Measurements from ENCODE around the gene TSPEAR. TPM values are rescaled to one million over a fixed set of nuclear protein-coding genes. Genes with fewer than 3 reads are reported as not detected.

The TSPEAR gene
- total and polyA plus RNA-seq, 2 donors (not counting 1 experiment from before 2014, with no cell fraction given) = not detected

GRCh38 chr21:44478124-44478800 is 233.1 kb downstream of the TSPEAR start:
- DNase-seq = no peak
- Mint-ChIP-seq H3K4me3 (no peak overlapping the region), H3K27ac (no peak overlapping the region), H3K27me3 (no peaks in the 10 kb centered on the region), H3K4me1 (peaks cover 2% of the 10 kb centered on the region), H3K9me3 (ENCODE audit: insufficient read depth) (no peaks in the 10 kb centered on the region)
- intact Hi-C loops (cut with micrococcal nuclease) = no loop called here
- Histone ChIP-seq H3K9ac (ENCODE audit: low read length) (no peak overlapping the region), H3K4me2 (replicated peaks; ENCODE audit: low read depth, low read length, poor library complexity, severe bottlenecking) (no peak overlapping the region), H4K20me1 (ENCODE audit: control insufficient read depth, insufficient read depth, low read length, poor library complexity, severe bottlenecking) (no peaks in the 10 kb centered on the region), H3K79me2 (ENCODE audit: control insufficient read depth, insufficient read depth, low read length) (no peaks in the 10 kb centered on the region), H3K27ac (ENCODE audit: low read length in 2 of 2) (no peak overlapping the region), H2AFZ (ENCODE audit: insufficient read depth, low read depth, low read length, poor library complexity, severe bottlenecking) (no peak overlapping the region), H3K9me3 (ENCODE audit: control extremely low read depth in 1 of 3, control insufficient read depth in 2 of 3, insufficient read depth in 1 of 3, low read length in 2 of 3) (no peaks in the 10 kb centered on the region), H3K4me3 (ENCODE audit: control extremely low read depth in 1 of 5, extremely low read depth in 1 of 5, insufficient read depth in 1 of 5, low read depth in 2 of 5, low read length in 4 of 5) (no peak overlapping the region), H3K27me3 (replicated peaks in 1 of 4; ENCODE audit: control extremely low read depth in 1 of 4, control insufficient read depth in 3 of 4, insufficient read depth in 4 of 4, low read length in 3 of 4) (peaks cover 0 to under 1% (median 0%) of the 10 kb centered on the region in 4 experiments), H3K4me1 (ENCODE audit: control insufficient read depth in 2 of 2, insufficient read depth in 2 of 2, low read length in 2 of 2) (peaks cover 0 to 5% of the 10 kb centered on the region in 2 donors), H3K36me3 (replicated peaks in 1 of 2; ENCODE audit: control extremely low read depth in 1 of 2, control insufficient read depth in 1 of 2, extremely low read depth in 1 of 2, insufficient read depth in 2 of 2, low read length in 1 of 2) (no peaks in the 10 kb centered on the region)
- WGBS (ENCODE audit: insufficient coverage) = 82% methylated on average over 16 of the region's 16 CpGs
- POLR2A ChIA-PET = no interaction called here
- no peak for ATAC-seq (ENCODE audit: low read depth)
- TF ChIP-seq EZH2 (IDR thresholded peaks at IDR 0.05; ENCODE audit: borderline replicate concordance, insufficient read depth, low read depth, low read length, poor library complexity, severe bottlenecking) = no peak
- TF ChIP-seq CTCF (IDR thresholded peaks at IDR 0.05) = no peak
- CTCF ChIA-PET = no interaction called here

- H4K20me1 ChIP-seq (ENCODE audit: control insufficient read depth, insufficient read depth, low read length, poor library complexity, severe bottlenecking) = no peaks in the 10 kb centered on the region
- Mint-ChIP-seq H3K4me1 (peaks cover 2% of the 10 kb centered on the region), H3K9me3 (ENCODE audit: insufficient read depth) (no peaks in the 10 kb centered on the region), H3K27ac (no peak overlapping the region), H3K27me3 (no peaks in the 10 kb centered on the region), H3K4me3 (no peak overlapping the region)
- DNase-seq = no peak
- POLR2A ChIA-PET = no interaction called here
- H3K4me1 ChIP-seq (ENCODE audit: control insufficient read depth in 2 of 2, insufficient read depth in 2 of 2, low read length in 2 of 2) = peaks cover 0 to 5% of the 10 kb centered on the region in 2 donors
- no peaks in the 10 kb centered on the region for H3K27me3 ChIP-seq (replicated peaks in 1 of 4; ENCODE audit: control extremely low read depth in 1 of 4, control insufficient read depth in 3 of 4, insufficient read depth in 4 of 4, low read length in 3 of 4)
- no peaks in the 10 kb centered on the region for H3K79me2 ChIP-seq (ENCODE audit: control insufficient read depth, insufficient read depth, low read length)
- TF ChIP-seq EZH2 (IDR thresholded peaks at IDR 0.05; ENCODE audit: borderline replicate concordance, insufficient read depth, low read depth, low read length, poor library complexity, severe bottlenecking) (no peak), CTCF (IDR thresholded peaks at IDR 0.05) (no peak)
- H2AFZ ChIP-seq (ENCODE audit: insufficient read depth, low read depth, low read length, poor library complexity, severe bottlenecking) = no peak overlapping the region
- H3K9ac ChIP-seq (ENCODE audit: low read length) = no peak overlapping the region
- intact Hi-C loops (cut with micrococcal nuclease) = no loop called here
- WGBS (ENCODE audit: insufficient coverage) = 77% methylated on average over 7 of the region's 7 CpGs
- no peaks in the 10 kb centered on the region for H3K36me3 ChIP-seq (replicated peaks in 1 of 2; ENCODE audit: control extremely low read depth in 1 of 2, control insufficient read depth in 1 of 2, extremely low read depth in 1 of 2, insufficient read depth in 2 of 2, low read length in 1 of 2)
- CTCF ChIA-PET = no interaction called here
- no peak overlapping the region for H3K4me3 ChIP-seq (ENCODE audit: control extremely low read depth in 1 of 5, extremely low read depth in 1 of 5, insufficient read depth in 1 of 5, low read depth in 2 of 5, low read length in 4 of 5)
- H3K9me3 ChIP-seq (ENCODE audit: control extremely low read depth in 1 of 3, control insufficient read depth in 2 of 3, insufficient read depth in 1 of 3, low read length in 2 of 3) = no peaks in the 10 kb centered on the region
- no peak overlapping the region for H3K27ac ChIP-seq (ENCODE audit: low read length in 2 of 2)
- H3K4me2 ChIP-seq (replicated peaks; ENCODE audit: low read depth, low read length, poor library complexity, severe bottlenecking) = no peak overlapping the region
- no peak for ATAC-seq (ENCODE audit: low read depth)
These were observed 233.7 kb downstream of the TSPEAR start for GRCh38 chr21:44477712-44478111.

Measured in B cell (primary cell).